AG09309 (cell line): ENCODE results near the gene DVL2.

Source experiments
- DNase-seq: peaks from one replicate; pipeline ENCODE4 v3.0.0-alpha.2; 2010; ENCODE audit warnings: low read depth
- H3K4me3 ChIP-seq: 2 replicates; pipeline ENCODE4 v1.5.1; 2011; ENCODE audit warnings: mild to moderate bottlenecking, low read depth, low read length, moderate library complexity; ENCODE audit not compliant: control insufficient read depth
- CTCF ChIP-seq: IDR thresholded peaks from 2 replicates; pipeline ENCODE4 v1.5.1; 2011; ENCODE audit warnings: mild to moderate bottlenecking, low read depth, low read length, inconsistent platforms; ENCODE audit not compliant: insufficient read depth, control insufficient read depth; ENCODE audit errors: missing control alignments

DVL2 gene

GRCh38 chr17:7254511-7254910 lies 20.2 kb upstream of the DVL2 start:
- H3K4me3 ChIP-seq, result no peak overlapping the region
- DNase-seq, result no peak

GRCh38 chr17:7253082-7253481 lies 18.8 kb upstream of the DVL2 start:
- peak overlapping the region; percentile 79 for H3K4me3 ChIP-seq
- no peak for DNase-seq
- TF ChIP-seq CTCF, result no peak

More at GRCh38 chr17:7254511-7254910, 20.2 kb upstream of the DVL2 start:
- TF ChIP-seq CTCF, result no peak

- H3K4me3 ChIP-seq, result peak within 1 kb of the TSS; percentile 79
- TF ChIP-seq CTCF, result peak; percentile 29
- DNase-seq, result peak; percentile 75
Measured at GRCh38 chr17:7252176-7253043, 18.1 kb upstream of the DVL2 start, which contains the start of gene ELP5. TSS of gene ELP5 (plus strand) at chr17:7252215. CDS start at chr17:7252551, 336 bp downstream.

- no peak for TF ChIP-seq CTCF
- peak within 1 kb of the TSS; percentile 79 for H3K4me3 ChIP-seq
- peak; percentile 99 for DNase-seq
Measured at GRCh38 chr17:7251661-7252175, 17.4 kb upstream of the DVL2 start, which contains the start of gene CTDNEP1. TSS of gene CTDNEP1 (minus strand) at chr17:7251734. CDS start at chr17:7251296, 438 bp downstream.

GRCh38 chr17:7250695-7251627 lies 16.6 kb upstream of the DVL2 start:
- peak overlapping the region; percentile 79 for H3K4me3 ChIP-seq
- no peak for TF ChIP-seq CTCF
- DNase-seq, result no peak

GRCh38 chr17:7249830-7250229 lies 15.5 kb upstream of the DVL2 start:
- no peak for DNase-seq
- peak overlapping the region; percentile 79 for H3K4me3 ChIP-seq

More at GRCh38 chr17:7249830-7250229, 15.5 kb upstream of the DVL2 start:
- no peak for TF ChIP-seq CTCF
